Gastroesophageal sphincter (tissue), 4 donors: ENCODE measurements around the gene CD48. TPM values are rescaled to one million over a fixed set of nuclear protein-coding genes. Genes with fewer than 3 reads are reported as not detected.
"Not testable (repeated sequence)": the region's sequence is repeated elsewhere in the genome, so short reads cannot be mapped to it uniquely, and the experiment has no call there.

Experiments
- ATAC-seq: fragments of 150-250 bp; one replicate; pipeline ENCODE4 v1.9.1; 2016; ENCODE audit warnings: mild to moderate bottlenecking, moderate library complexity
- H3K27ac ChIP-seq, 4 donors: fragments of 200-600 bp; sonication (generic) in 3 of 4; 1 replicate in 3 of 4; 2 replicates in 1 of 4; pipeline ENCODE4 v1.5.1; 2016 to 2019
- H3K27me3 ChIP-seq: fragments of 200-600 bp; sonication (generic); one replicate; pipeline ENCODE4 v1.5.1; 2019
- H3K36me3 ChIP-seq, 2 donors: fragments of 200-600 bp; sonication (generic); one replicate each; pipeline ENCODE4 v1.5.1; 2019; ENCODE audit warnings: control low read depth in 1 of 2
- H3K4me1 ChIP-seq, 3 donors: fragments of 200-600 bp; sonication (generic); 1 replicate in 2 of 3; 2 replicates in 1 of 3; pipeline ENCODE4 v1.5.1; 2016 to 2019; ENCODE audit warnings: control low read depth in 2 of 3
- H3K4me3 ChIP-seq, 2 donors: fragments of 200-600 bp; sonication (generic); one replicate each; pipeline ENCODE4 v1.5.1; 2019; ENCODE audit warnings: mild to moderate bottlenecking in 1 of 2, moderate library complexity in 1 of 2
- H3K9me3 ChIP-seq, 3 donors: fragments of 200-600 bp; sonication (generic); one replicate each; pipeline ENCODE4 v1.5.1; 2017 to 2019; ENCODE audit warnings: control low read depth in 2 of 3
- EP300 ChIP-seq: sonication (generic); formaldehyde crosslinking; IDR thresholded peaks from one replicate; pipeline ENCODE4 v1.6.1; 2017; ENCODE audit warnings: antibody characterized with exemption, mild to moderate bottlenecking
- POLR2A ChIP-seq, 2 donors: fragments of 450-650 bp; IDR thresholded peaks; one replicate each; pipeline ENCODE4 v1.6.1; 2017; ENCODE audit warnings: antibody characterized with exemption in 2 of 2, mild to moderate bottlenecking in 2 of 2, moderate library complexity in 1 of 2
- POLR2AphosphoS5 ChIP-seq: sonication (generic); formaldehyde crosslinking; IDR thresholded peaks from one replicate; pipeline ENCODE4 v1.6.1; 2017; ENCODE audit warnings: antibody characterized with exemption
- WGBS, 2 donors: methylation state at CpG; one replicate each; pipeline ENCODE4 v1.1.5; 2018; ENCODE audit warnings: low coverage in 1 of 2; 5-methylcytosine and 5-hydroxymethylcytosine counted together
- total RNA-seq, 4 donors: library from RNA; depleted of rRNA; stranded (reverse); fragments of >200 nt; gene quantifications; one replicate each; pipeline ENCODE4 v1.1.0, GENCODE V29; 2016
- TF ChIP-seq, protein P1 (sequence below), 4 experiments: fragments of 200-600 bp in 2 of 4; fragments of 450-650 bp in 2 of 4; sonication (generic) in 1 of 4; IDR thresholded peaks; one replicate each; pipeline ENCODE4 v1.5.1; 2017 to 2019; ENCODE audit warnings: antibody characterized with exemption in 4 of 4, mild to moderate bottlenecking in 2 of 4, moderate library complexity in 2 of 4

The CD48 gene
- total RNA-seq, 4 donors from 2014 or later, result 2.2 to 8.5 (median 4.5) TPM; not detected in 1

DNA sequence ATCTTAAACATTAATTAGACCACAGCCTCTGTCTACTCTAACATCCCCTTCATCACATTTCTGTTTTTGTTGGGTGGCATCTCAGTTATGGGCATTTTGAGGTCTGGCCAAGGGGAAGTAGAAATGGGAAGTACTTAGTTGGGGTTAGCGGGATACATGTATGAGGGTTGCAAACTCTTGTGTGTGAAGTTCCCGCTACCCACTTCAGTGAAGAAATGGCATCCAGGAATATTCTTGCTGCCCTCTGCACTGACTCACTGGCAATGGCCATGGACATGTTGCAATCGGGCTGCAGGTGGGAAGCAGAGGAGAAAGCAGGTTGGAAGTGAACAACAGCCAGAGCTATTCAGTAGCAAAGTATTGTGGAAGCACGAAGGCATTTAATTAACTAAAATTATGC lies 7.4 kb downstream of the CD48 start:
- peak; percentile 67 for ATAC-seq
- 70% methylated on average over 3 of the region's 4 CpGs; no CpG with 5 or more reads in 1 of the 2 donors for WGBS, 2 donors
- no peak for TF ChIP-seq POLR2A (IDR thresholded peaks at IDR 0.05)
- no peak for TF ChIP-seq POLR2AphosphoS5
- TF ChIP-seq EP300, result no peak
- TF ChIP-seq, protein P1, sequence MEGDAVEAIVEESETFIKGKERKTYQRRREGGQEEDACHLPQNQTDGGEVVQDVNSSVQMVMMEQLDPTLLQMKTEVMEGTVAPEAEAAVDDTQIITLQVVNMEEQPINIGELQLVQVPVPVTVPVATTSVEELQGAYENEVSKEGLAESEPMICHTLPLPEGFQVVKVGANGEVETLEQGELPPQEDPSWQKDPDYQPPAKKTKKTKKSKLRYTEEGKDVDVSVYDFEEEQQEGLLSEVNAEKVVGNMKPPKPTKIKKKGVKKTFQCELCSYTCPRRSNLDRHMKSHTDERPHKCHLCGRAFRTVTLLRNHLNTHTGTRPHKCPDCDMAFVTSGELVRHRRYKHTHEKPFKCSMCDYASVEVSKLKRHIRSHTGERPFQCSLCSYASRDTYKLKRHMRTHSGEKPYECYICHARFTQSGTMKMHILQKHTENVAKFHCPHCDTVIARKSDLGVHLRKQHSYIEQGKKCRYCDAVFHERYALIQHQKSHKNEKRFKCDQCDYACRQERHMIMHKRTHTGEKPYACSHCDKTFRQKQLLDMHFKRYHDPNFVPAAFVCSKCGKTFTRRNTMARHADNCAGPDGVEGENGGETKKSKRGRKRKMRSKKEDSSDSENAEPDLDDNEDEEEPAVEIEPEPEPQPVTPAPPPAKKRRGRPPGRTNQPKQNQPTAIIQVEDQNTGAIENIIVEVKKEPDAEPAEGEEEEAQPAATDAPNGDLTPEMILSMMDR (IDR thresholded peaks at IDR 0.05), result no peak

DNA sequence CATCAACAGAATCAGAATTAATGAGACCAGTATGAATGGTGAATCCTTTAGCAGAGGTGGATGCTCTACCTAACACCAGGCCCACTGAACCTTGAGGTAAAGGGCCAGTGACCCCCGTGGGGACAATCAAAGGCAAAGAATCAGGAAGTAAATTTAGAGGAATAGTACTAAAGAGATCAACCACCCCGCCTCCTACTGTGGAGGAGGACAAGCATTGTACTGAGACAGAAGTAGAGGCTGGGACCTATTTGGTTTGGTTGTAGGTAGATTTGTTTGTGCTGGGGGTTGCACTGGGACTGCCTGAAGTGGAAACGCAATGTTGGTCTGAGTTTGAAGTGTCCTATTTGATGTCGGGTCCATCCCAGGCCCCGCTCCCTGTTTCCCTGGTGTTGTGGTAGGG lies 9.5 kb downstream of the CD48 start:
- no peaks in the 10 kb centered on the region for H3K36me3 ChIP-seq
- no peaks in the 10 kb centered on the region for H3K4me1 ChIP-seq
- no peak overlapping the region for H3K27ac ChIP-seq
- H3K4me3 ChIP-seq, result no peak overlapping the region
- H3K27me3 ChIP-seq, result peaks cover 15% of the 10 kb centered on the region
- WGBS, 2 donors, result 86 to 100% methylated on average over 2 to 5 of the region's 5 CpGs
- no peak for TF ChIP-seq EP300
- TF ChIP-seq POLR2A (IDR thresholded peaks at IDR 0.05), result no peak
- TF ChIP-seq, protein P1 (IDR thresholded peaks at IDR 0.05), result no peak
- no peak for TF ChIP-seq POLR2AphosphoS5
- ATAC-seq, result no peak
- no peaks in the 10 kb centered on the region for H3K9me3 ChIP-seq

More for the DNA sequence above, 7.4 kb downstream of the CD48 start:
- no peak overlapping the region for H3K4me3 ChIP-seq
- no peaks in the 10 kb centered on the region for H3K4me1 ChIP-seq
- peaks cover 15% of the 10 kb centered on the region for H3K27me3 ChIP-seq
- H3K36me3 ChIP-seq, result no peaks in the 10 kb centered on the region
- no peak overlapping the region for H3K27ac ChIP-seq
- H3K9me3 ChIP-seq, result no peaks in the 10 kb centered on the region

DNA sequence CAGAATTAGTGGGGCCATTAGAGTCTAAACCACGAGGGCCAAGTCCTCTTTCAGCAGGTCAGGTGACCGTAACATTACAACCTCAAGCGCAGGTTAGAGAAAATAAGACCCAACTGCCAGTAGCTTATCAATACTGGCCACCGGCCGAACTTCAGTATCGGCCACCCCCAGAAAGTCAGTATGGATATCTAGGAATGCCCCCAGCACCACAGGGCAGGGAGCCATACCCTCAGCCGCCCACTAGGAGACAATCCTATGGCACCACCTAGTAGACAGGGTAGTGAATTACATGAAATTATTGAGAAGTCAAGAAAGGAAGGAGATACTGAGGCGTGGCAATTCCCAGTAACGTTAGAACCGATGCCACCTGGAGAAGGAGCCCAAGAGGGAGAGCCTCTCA lies 19.2 kb downstream of the CD48 start:
- ATAC-seq, H3K27me3 ChIP-seq, H3K27ac ChIP-seq, H3K4me3 ChIP-seq, H3K4me1 ChIP-seq, H3K9me3 ChIP-seq, H3K36me3 ChIP-seq: not testable (repeated sequence)
- WGBS, 2 donors, result 88 to 100% methylated on average over 2 to 7 of the region's 10 CpGs

DNA sequence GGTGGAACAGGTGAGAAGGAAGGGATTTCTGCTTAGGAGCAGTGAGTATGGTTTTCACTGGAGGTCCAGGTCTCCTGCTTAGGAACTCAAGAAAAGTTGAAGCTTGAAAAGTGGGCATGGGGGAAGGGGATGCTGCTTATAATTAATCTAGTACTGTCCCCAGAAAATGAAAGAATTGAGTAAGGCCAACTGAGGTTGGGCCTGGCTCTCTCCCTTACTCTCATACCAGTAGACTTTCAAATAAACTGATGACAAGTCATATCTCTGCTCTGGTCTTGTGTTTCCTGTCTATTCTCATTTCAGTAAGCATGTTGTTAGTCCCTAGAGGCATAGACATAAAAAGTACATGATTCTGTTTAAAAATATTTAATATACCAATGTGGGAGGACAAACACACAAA lies 26.4 kb downstream of the CD48 start:
- H3K27ac ChIP-seq, result no peak overlapping the region
- no peak overlapping the region for H3K4me3 ChIP-seq
- TF ChIP-seq, protein P1 (IDR thresholded peaks at IDR 0.05), result no peak
- no peak for TF ChIP-seq EP300
- no peak for TF ChIP-seq POLR2A (IDR thresholded peaks at IDR 0.05)
- TF ChIP-seq POLR2AphosphoS5, result no peak
- H3K9me3 ChIP-seq, result no peaks in the 10 kb centered on the region
- ATAC-seq, result no peak
- H3K27me3 ChIP-seq, result peaks cover 38% of the 10 kb centered on the region
- no peaks in the 10 kb centered on the region for H3K36me3 ChIP-seq
- no peaks in the 10 kb centered on the region for H3K4me1 ChIP-seq

DNA sequence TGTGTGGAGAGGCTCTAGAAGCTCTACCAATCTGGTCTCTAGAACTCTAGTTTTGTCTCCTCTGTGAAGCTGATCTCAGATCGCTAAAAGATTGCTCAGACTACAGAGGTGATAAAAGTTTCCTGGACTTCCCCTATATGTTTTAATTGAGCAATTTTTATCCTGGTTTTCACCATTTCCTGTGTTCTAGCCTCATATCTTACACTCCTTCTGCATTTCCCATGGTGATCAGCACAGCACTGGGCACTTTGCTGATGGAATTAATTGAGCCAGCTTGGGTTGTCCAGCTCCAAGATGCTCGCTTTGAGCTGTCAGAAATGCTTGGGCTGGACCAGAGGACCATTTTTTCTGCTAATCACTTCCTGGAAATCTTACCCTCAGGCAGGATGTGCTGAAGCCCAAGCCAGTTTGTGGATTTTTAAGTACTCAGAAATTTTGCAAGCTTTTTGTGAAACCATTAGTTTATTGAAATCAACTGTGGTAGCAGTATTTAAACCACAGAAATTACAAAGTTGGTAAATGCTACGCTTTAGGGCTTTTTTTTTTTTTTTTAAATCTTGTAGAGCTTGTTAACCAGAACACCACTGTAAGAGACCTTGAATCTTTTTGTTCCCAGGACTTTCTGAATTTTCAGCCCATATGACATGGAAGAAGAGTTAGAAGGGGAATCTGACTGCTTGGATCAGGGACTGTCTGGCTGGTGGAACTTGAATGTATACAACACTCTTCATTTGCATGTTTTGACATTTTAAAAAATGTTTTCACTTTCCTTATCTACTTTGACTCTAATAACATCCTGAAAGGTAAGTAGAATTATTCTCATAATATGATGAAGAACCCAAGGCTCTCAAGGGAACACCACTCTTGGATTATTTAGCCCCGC lies 28.4 kb downstream of the CD48 start:
- no peak overlapping the region for H3K4me3 ChIP-seq
- TF ChIP-seq, protein P1 (IDR thresholded peaks at IDR 0.05), result no peak
- TF ChIP-seq EP300 (no peak), POLR2AphosphoS5 (no peak), POLR2A (IDR thresholded peaks at IDR 0.05) (no peak)
- no peaks in the 10 kb centered on the region for H3K36me3 ChIP-seq
- WGBS, 2 donors, result 60 to 82% methylated on average over 3 to 4 of the region's 4 CpGs
- H3K27me3 ChIP-seq, result peaks cover 49% of the 10 kb centered on the region
- H3K27ac ChIP-seq, result no peak overlapping the region
- no peaks in the 10 kb centered on the region for H3K4me1 ChIP-seq
- H3K9me3 ChIP-seq, result no peaks in the 10 kb centered on the region
- no peak for ATAC-seq
